Effector CD8-positive, alpha-beta T cell (primary cell): ENCODE measurements around the gene RABGAP1.

Source experiments
- DNase-seq: peaks from one replicate; lab custom pipeline; 2025; lab: John Stamatoyannopoulos, UW

The RABGAP1 gene

GRCh38 chr9:123081824-123082223 lies 141.0 kb downstream of the RABGAP1 start:
- DNase-seq, result no peak

GRCh38 chr9:123083680-123084079 lies 142.9 kb downstream of the RABGAP1 start:
- DNase-seq, result no peak

- no peak for DNase-seq
Measured at GRCh38 chr9:123084256-123084655, 143.4 kb downstream of the RABGAP1 start.

GRCh38 chr9:123085916-123086315 lies 145.1 kb downstream of the RABGAP1 start:
- no peak for DNase-seq

GRCh38 chr9:123087359-123087888 lies 146.6 kb downstream of the RABGAP1 start:
- no peak for DNase-seq

GRCh38 chr9:123089040-123089439 lies 148.2 kb downstream of the RABGAP1 start:
- DNase-seq, result no peak

GRCh38 chr9:123089790-123090189 lies 149.0 kb downstream of the RABGAP1 start:
- DNase-seq, result no peak

- DNase-seq, result no peak
Measured at GRCh38 chr9:123090198-123090896, 149.5 kb downstream of the RABGAP1 start.

GRCh38 chr9:123090956-123091355 lies 150.1 kb downstream of the RABGAP1 start:
- no peak for DNase-seq

- DNase-seq, result no peak
Measured at GRCh38 chr9:123091459-123091858, 150.6 kb downstream of the RABGAP1 start.

GRCh38 chr9:123093141-123093540 lies 152.3 kb downstream of the RABGAP1 start:
- no peak for DNase-seq

GRCh38 chr9:123096987-123097386 lies 156.2 kb downstream of the RABGAP1 start:
- no peak for DNase-seq

GRCh38 chr9:123097430-123098095 lies 156.7 kb downstream of the RABGAP1 start:
- DNase-seq, result no peak

GRCh38 chr9:123098096-123098459 lies 157.3 kb downstream of the RABGAP1 start:
- DNase-seq, result no peak

- DNase-seq, result no peak
Measured at GRCh38 chr9:123099042-123099441, 158.2 kb downstream of the RABGAP1 start.

- DNase-seq, result no peak
Measured at GRCh38 chr9:123099548-123099947, 158.7 kb downstream of the RABGAP1 start.

- no peak for DNase-seq
Measured at GRCh38 chr9:123102375-123103113, 161.7 kb downstream of the RABGAP1 start.

GRCh38 chr9:123104807-123105206 lies 164.0 kb downstream of the RABGAP1 start:
- no peak for DNase-seq

- no peak for DNase-seq
Measured at GRCh38 chr9:123105490-123105889, 164.7 kb downstream of the RABGAP1 start.

GRCh38 chr9:123107639-123108285 lies 166.9 kb downstream of the RABGAP1 start:
- no peak for DNase-seq

- DNase-seq, result no peak
Measured at GRCh38 chr9:123108976-123109375, 168.2 kb downstream of the RABGAP1 start.
